Stimulated activated CD8-positive, alpha-beta memory T cell treated with anti-CD3 and anti-CD28 coated beads, Interleukin-12 subunit alpha, Interleukin-12 subunit beta, amount 100 ng/mL, for 24 hours (primary cell): ENCODE data around the gene HEATR9.
"Not testable (repeated sequence)": the region's sequence is repeated elsewhere in the genome, so short reads cannot be mapped to it uniquely, and the experiment has no call there.

Experiments used
- DNase-seq: peaks from one replicate; pipeline ENCODE4 v3.0.0-alpha.2; 2020; ENCODE audit errors: extremely low read depth

HEATR9 gene, protein sequence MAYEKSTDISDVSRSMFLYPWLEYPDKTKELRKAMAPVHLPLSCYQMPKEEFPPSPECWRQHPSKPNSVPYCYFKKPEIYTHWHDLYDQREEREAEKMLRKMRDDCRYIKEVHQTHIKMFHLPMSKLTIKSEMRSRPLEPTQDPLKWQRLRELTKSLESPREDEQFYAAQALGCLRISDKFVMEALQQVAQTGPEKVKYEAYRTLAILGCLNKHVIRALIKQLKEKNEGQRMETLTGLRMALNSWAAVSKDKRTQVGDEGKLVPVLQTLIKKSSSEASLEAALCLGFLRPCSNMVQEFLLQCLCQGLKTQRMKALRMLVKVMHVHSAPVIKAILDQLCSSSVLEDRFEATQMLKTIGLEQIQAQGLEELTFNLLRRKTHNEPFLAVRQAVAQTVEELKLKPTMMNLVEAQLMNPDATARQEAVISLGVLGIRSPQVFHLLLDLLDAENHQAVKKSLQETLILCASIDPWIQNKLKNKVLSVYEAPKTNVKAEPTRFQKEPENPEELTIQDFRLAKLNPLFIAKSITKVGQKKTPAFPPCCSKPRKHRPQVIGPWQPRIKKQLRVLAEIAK

DNA sequence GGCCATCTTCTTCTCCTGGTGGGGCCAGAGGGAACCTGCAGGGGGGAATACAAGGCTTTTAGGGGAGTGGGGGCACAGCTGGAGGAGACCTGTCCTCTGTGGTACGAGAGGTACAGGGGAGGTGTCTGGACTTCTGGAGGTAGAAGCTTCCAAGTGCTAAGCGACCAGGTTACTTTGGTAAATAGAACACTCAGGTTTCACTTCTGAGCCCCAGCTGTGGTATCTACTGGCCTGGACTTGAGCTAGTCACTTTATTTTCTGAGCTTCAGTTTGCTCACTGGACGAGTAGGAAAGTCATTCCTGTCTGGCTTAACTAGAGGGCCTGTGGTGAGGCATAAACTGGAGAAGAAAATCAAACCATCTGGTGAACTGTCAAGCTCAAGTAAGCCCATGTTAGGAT, at the start of gene HEATR9:
Gene HEATR9 (minus strand): TSS at position 155 of the 400 bp plus-strand sequence. CDS start 149 bp downstream, at position 6.
- no peak for DNase-seq

DNA sequence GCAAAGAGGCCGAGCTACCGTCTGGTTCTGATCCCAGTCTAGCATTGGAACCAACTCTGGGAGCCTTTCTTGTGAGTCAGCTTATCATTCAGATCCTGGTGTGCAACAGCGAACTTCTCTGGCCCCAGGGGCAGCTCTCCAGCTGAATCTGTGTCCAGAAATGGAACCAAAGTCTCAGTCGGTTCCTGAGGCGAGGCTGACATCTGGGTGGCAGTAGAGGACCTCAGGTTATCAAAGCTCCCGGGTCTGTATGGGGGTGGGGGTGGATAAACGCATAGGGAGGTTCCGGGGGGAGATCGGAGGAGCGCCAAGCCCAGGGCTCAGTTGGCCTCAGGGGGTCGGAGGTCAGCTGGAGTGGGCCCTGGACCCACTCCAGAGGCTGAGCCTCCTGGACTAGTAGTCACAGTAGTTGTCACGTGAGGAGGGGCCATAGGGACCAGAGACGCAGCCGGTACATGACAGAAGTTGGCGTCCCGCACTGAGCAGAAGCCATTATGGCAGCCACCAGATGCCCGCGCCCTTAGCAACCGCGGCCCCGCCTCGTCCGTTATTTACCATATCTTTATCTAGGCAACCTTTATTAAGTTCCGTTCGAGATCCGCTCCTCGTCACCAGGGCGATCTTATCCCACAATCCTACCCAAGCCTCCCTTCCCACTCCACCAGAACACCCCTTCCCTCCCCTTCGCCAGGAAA, 49.0 kb upstream of the HEATR9 start:
- DNase-seq: no peak

DNA sequence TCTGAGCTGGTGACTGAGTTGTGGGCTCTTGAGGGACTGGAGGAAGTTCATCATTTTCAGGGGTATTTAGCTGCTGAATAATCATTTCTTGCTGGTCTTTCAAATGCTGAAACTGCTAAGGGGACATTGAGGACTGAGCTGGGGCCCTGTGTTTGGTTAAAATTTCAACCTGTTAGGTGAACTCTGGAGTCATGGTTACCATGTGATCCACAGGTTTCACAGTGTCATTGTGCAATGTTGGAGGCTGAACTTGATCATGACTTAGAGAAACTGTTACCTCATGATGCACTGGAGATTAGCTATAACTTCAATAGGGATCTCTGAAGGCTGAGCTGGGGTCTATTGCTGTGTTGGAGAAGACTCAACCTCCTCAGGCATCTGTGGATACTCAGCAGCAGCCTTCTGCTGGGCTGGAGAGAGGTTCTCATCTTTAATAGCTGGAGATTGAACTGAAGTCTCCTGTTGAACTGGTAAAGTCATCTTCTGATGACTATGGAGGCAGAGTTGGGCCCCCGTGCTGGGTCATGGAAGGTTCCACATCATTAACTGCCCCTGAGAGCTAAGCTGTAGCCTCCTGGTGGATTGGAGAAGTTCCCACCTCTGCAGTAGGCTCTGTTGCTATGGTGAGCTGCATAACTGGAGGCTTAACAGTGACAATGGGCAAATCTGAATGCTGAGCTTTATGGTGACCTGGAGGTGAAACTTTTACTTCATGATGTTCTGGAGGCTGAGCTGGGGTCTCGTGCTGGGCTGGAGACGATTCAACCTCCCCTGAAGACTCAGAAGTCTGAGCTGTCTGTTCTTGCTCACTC, 46.7 kb upstream of the HEATR9 start:
- DNase-seq: no peak

DNA sequence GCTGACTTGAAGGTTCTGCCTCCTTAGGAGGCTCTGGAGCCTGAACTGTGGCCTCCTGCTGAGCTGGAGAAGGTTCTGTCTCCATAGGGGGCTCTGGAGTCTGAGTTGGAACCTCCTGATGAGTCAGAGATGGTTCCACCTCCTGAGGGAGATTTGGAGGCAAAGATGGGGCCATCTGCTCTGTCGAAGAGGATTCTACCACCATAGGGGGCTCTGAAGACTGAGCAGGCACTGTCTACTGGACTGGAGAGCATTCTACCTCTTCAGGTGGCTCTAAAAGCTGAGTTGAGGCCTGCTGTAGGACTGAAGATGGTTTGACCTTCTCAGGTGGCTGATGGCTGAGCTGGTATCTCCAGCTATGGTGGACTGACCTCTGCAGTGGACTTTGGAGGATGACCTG, 45.7 kb upstream of the HEATR9 start:
- no peak for DNase-seq

DNA sequence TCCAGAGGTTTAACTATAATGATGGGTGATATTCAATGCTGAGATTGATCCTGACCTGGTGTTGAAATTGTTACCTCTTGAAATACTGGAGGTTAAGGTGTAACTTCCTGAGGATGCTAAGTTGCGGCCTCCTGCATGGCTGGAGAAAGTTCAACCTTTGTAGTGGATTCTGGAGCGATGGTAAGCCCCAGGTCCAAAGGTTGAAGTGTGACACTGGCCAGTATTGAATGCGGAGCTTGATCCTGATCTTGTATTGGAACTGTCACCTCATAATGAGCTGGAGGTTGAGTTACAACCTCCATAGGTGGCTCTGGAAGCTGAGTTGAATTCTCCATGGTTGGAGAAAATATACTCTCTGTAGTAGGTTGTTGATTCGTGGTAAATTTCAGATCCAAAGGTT, 44.9 kb upstream of the HEATR9 start:
- DNase-seq: no peak

DNA sequence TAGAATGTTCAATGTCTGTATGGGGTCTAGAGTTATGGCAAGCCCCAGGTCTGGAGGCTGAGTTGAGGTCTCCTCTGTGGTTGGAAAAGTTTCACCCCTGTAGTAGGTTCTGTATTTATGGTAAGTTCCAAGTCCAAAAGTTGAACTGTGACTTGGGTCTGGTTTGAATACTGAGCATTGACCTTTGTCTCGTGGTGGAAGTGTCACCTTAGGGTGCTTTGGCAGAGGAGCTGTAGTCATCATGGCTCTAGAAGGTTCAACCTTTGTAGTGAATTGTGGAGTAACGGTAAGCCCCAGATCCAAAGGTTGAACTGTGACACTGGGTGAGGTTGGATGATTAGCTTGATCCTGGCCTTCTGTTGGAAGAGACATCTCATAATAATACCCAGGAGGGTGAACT, 44.3 kb upstream of the HEATR9 start:
- no peak for DNase-seq

DNA sequence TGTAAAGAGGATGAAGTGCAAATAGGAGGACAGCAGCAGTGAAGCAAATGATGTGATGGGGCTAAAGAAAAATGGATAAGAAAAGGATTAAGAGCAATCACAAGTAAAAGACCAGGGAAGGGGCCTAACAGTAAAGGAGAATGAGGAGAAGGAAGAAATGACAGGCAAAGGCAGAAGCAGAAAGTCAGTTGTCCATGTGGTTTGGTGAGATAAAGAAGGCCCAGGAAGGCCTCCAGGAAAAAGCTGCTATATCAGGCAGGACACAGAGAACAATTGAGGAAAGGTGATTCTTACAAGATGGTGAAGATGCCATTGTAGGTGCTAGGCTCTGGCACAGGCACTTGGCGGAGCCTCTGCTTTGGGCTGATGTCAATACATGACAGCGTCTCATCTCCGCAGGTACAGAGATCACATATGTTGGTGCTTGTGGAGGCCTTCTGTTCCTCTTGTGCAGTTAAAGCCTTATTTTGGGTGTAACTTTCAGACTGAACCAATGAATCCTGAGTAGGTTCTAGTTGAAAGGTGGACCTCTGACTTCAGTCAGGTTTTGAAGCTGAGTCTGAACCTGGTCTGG, 43.7 kb upstream of the HEATR9 start:
- no peak for DNase-seq

DNA sequence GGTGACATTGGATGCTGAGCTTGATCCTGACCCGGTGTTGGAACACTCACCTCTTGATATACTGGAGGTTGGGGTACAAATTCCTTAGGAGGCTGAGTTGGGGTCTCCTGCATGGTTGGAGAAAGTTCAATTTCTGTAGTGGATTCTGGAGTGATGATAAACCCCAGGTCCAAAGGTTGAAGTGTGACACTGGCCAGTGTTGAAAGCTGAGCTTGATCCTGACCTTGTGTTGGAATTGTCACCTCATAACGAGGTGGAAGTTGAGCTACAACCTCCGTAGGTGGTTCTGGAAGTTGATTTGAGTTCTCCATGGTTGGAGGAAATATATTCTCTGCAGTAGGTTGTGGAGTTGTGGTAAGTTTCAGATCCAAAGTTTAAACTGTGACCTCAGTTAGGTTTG, 40.7 kb upstream of the HEATR9 start:
- DNase-seq: no peak

DNA sequence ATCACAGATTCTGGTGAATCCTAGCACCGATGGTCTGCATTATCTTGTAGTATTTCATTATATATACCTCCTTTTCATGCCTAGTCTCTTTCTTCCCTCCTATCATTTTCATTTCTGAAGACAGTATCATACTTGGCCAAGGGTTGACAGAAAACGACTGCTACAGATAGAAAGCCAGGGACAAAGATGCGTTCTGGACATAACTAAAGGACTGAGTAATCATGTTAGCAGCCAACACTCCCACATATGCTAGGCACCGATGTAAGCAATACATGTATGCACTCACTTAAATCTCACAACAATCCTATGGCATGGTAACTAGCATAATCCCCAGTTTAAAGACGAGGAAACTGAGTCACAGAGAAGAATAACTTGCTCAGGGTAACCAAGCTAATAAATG, 39.0 kb upstream of the HEATR9 start:
- DNase-seq: no peak

DNA sequence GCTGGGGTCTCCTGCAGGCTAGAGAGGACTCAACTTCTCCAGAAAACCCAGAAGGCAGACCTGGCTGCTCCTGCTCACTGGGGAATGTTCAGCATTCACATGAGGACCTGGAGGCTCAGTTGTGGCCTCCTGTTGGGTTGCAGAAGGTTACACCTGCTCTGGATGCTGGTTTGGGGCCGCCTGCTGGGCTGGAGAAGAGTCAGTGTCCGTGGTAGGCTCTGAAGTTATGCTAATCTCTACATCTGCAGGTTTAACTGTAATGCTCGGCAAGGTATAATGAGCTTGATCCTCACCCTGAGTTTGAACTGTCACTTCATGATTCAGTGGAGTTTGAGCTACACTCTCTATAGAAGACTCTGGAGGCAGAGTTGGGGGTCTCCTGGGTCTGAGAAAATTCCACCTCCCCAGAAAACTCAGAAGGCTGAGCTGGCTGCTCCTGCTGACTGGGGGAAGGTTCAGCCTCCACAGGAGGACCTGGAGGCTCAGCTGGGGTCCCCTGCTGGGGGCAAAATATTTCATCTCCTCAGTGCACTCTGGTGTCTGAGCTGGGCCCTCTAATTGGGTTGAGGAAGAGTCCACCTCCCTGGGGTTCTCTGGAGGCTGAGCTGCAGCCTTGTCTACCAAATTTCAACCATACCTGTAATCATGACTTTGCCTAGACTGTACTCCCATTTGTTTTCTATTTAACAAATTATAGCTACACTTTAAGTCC, 38.4 kb upstream of the HEATR9 start:
- DNase-seq: no peak

DNA sequence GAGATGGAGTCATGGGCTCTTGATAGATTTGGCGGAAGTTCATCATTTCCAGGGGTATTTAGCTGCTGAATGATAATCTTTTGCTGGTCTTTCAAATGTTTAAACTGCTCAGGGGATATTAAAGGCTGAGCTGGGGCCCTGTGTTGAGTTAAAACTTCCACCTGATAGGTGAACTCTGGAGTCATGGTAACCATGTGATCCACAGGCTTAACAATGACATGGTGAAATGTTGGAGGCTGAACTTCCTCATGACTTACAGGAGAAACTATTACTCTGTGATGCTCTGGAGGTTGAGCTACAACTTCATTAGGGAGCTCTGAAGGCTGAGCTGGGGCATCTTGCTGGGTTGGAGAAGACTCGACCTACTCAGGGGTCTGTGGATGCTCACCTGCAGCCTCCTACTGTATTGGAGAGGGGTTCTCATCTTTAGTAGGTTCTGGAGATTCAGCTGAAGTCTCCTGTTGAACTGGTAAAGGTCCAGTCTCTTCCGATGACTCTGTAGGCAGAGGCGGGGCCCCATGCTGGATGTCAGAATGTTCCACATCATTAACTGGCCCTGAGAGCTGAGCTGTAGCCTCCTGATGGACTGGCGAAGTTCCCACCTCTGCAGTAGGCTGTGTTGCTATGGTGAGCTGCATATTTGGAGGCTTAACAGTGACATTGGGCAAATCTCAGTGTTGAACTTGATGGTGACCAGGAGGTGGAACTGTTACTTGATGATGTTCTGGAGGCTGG, 37.7 kb upstream of the HEATR9 start:
- DNase-seq: no peak

DNA sequence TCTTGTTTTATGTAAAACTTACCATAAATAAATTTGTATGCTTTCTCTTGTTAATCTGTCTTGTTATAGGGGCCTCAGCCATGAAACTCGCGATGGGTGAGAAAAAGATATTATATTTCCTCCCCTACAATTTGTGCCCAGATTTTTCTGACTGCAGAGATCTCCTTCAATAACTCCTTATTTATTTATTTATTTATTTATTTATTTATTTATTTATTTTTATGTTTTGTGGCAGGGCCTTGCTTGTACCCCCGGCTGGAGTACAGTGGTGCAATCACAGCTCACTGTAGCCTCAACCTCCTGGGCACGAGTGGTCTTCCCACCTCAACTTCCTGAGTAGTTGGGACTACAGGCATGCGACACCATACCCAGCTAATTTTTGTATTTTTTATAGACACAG, 34.8 kb upstream of the HEATR9 start:
- no peak for DNase-seq

DNA sequence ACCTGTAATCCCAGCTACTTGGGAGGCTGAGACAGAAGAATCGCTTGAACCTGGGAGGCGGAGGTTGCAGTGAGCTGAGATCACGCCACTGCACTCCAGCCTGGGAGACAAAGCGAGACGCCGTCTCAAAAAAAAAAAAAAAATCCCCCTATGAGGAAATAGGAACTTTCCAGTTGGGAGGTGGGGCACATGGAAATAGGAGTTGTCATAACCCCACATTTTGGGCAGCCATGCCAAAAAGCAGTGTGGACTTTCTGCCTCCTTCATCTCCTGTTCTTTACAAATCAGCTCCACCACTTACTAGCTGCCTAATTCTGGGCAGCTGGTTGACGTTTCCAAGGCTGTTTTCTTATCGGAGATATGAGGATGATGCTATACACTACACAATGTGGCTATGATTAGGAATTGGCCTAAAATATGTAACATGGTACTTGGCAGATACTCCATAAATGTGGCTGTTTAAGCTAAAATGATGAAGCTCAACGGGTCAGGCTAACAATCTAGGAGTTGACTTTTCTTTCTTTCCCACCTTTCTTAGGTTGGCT, 33.0 kb upstream of the HEATR9 start:
- DNase-seq: no peak

DNA sequence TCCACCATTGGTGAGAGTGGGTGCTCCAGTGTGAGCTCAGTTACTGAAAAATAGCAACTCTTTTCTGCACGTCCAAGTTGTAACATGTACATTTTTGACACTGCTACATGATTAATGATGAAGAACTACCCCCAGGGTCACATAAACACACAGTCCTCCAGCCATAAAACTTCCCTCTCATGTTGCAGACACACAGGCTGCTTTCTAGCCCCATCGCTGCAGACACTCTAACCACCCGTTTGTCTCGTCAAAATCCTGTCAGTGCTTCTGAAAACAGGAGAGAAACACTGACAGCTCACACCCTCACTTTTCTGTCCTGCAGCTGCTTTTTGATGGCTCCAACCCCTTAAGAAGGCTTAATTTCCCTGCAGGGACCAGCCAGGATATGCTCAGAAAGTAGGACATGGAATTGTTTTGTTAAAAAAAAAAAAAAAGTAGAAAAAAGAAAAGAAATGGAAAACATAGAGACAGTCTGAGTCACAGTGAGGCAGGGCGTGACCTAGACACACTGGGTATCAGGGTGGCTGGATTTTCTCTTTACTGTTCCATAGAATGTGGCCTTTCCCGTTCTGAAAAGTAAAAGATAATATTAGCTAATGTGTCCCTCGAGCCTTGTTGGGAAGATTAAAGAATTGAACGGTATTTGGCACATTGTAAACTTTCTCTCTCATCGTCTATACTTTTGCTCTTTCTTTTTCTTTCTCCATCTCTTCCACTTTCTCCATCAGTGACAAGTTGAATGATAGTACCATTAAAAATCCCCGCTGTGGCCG, 32.2 kb upstream of the HEATR9 start:
- no peak for DNase-seq

DNA sequence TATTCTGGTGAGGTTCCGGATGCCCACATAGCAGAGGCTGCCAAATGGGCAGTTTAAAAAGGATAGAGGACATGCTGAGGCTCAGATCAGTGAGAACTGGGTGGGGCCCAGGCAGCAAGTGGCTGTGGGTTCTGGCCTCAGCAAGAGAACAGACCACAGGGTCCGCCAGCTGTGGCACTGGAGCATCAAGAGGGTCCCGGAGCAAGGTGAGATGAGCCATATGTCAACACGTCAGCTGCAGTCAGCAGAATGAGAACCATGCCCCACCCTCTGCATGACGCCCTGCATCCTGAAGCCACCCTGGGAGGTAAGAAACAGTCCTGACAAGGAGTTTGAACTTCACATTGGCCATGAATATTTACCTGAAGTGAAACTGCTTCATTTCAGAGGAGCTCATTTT, 31.6 kb upstream of the HEATR9 start:
- no peak for DNase-seq

DNA sequence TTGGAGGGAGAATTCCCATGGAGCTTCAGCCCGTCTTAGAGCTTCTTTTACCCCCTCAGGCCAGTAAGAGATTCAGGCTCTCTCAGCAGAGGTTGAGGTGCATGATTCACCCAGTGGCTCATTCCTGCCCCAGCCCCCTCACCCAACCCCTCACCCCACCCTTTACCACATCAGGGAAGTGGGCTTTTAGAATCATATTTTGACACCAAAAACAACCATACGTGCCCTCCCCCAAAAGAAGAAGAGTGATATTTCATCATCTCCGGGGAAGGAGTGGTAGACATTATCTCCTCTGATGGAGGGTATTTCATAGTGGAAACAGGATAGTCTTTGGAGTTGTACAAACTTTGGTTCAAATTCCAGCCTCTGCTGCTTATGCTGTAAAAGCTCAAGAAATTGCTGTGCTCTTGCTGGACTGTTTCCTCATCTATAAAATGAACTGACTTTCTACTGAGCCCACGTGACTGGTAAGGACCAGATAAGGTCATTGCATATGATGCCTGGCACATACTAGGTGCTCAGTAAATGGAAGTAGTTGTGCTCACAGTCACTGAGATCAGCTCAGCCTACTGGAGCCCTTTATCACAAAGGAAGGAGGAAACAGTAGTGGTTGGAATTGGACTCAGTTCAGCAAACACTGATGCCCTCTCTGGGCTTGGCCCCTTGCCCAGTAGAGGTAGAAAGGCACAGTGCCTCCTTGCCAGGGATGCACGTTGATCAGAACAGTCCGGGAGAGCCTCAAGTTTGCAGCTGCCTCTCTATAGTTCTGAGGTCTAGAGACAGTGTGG, 29.8 kb upstream of the HEATR9 start:
- DNase-seq: no peak

DNA sequence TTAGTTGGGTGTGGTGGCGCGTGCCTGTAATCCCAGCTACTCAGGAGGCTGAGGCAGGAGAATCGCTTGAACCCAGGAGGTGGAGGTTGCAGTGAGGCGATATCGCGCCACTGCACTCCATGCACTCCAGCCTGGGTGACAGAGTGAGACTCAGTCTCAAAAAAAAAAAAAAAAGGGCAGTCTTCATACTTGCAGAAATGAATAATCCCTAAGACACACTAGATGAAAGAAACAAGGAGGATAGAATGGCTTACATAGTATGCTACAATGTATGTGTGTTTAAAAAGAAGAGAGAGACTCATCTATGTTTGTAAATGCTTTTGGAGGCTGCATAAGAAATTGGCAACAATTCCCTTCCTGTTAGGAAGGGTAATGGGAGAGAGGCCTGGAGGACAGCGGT, 29.1 kb upstream of the HEATR9 start:
- not testable (repeated sequence) for DNase-seq
